Stimulated activated CD4-positive, alpha-beta T cell treated with anti-CD3 and anti-CD28 coated beads, Interleukin-15, amount 100 ng/mL, for 48 hours (primary cell): Measurements from ENCODE around the gene CACNA1C.

ENCODE experiments used
- DNase-seq, 2 donors: peaks; one replicate each; pipeline ENCODE4 v3.0.0-alpha.2; 2020; ENCODE audit warnings: low read depth in 2 of 2

Gene CACNA1C

GRCh38 chr12:2231956-2232355 is 179.2 kb downstream of the CACNA1C start:
- no peak for DNase-seq

- DNase-seq = no peak
Measured at GRCh38 chr12:2233034-2233433, 180.2 kb downstream of the CACNA1C start.

- no peak for DNase-seq
Measured at GRCh38 chr12:2234091-2234490, 181.3 kb downstream of the CACNA1C start.

GRCh38 chr12:2234646-2235350 is 182.0 kb downstream of the CACNA1C start:
- DNase-seq = no peak

GRCh38 chr12:2236506-2237294 is 183.9 kb downstream of the CACNA1C start:
- DNase-seq = no peak

GRCh38 chr12:2238111-2238510 is 185.3 kb downstream of the CACNA1C start:
- DNase-seq = no peak

GRCh38 chr12:2239381-2239871 is 186.6 kb downstream of the CACNA1C start:
- DNase-seq = no peak

GRCh38 chr12:2240390-2240789 is 187.6 kb downstream of the CACNA1C start:
- DNase-seq = no peak

- no peak for DNase-seq
Measured at GRCh38 chr12:2240984-2241383, 188.2 kb downstream of the CACNA1C start.

GRCh38 chr12:2242216-2242615 is 189.4 kb downstream of the CACNA1C start:
- no peak for DNase-seq

- DNase-seq = no peak
Measured at GRCh38 chr12:2242816-2243215, 190.0 kb downstream of the CACNA1C start.

GRCh38 chr12:2243275-2243674 is 190.5 kb downstream of the CACNA1C start:
- DNase-seq = no peak

GRCh38 chr12:2244013-2244861 is 191.4 kb downstream of the CACNA1C start:
- DNase-seq = no peak

- DNase-seq = no peak
Measured at GRCh38 chr12:2246358-2246757, 193.6 kb downstream of the CACNA1C start.

GRCh38 chr12:2247120-2247519 is 194.3 kb downstream of the CACNA1C start:
- no peak for DNase-seq

GRCh38 chr12:2247596-2247995 is 194.8 kb downstream of the CACNA1C start:
- DNase-seq = no peak

GRCh38 chr12:2248087-2248900 is 195.5 kb downstream of the CACNA1C start:
- no peak for DNase-seq

- no peak for DNase-seq
Measured at GRCh38 chr12:2248901-2249381, 196.2 kb downstream of the CACNA1C start.

- DNase-seq = no peak
Measured at GRCh38 chr12:2250797-2251196, 198.0 kb downstream of the CACNA1C start.

GRCh38 chr12:2251526-2252209 is 198.9 kb downstream of the CACNA1C start:
- DNase-seq = no peak

- no peak for DNase-seq
Measured at GRCh38 chr12:2255311-2255710, 202.5 kb downstream of the CACNA1C start.
